Small intestine (tissue), 7 donors: Measurements from ENCODE around the gene MAS1L. TPM values are rescaled to one million over a fixed set of nuclear protein-coding genes. Genes with fewer than 3 reads are reported as not detected.

Experiments used
- DNase-seq, 2 donors: peaks; one replicate each; pipeline versions ENCODE4 v3.0.0 to v3.0.0-alpha.2; 2013
- FAIRE-seq: peaks from 2 replicates; lab custom pipeline; 2012; peaks lifted over from hg19 to GRCh38; lab: Jason Lieb, UNC
- H3K27ac ChIP-seq, 3 donors: one replicate each; pipeline ENCODE4 v1.5.1; 2013; ENCODE audit warnings: low read length in 2 of 3, mild to moderate bottlenecking in 2 of 3, control low read depth in 1 of 3, inconsistent platforms in 1 of 3, low read depth in 1 of 3, moderate library complexity in 1 of 3
- H3K27me3 ChIP-seq, 3 donors: one replicate each; pipeline ENCODE4 v1.6.1; 2013; ENCODE audit warnings: low read length in 3 of 3, inconsistent platforms in 1 of 3; ENCODE audit not compliant: control insufficient read depth in 3 of 3, insufficient read depth in 3 of 3
- H3K36me3 ChIP-seq, 3 donors: one replicate each; pipeline ENCODE4 v1.6.1; 2013; ENCODE audit warnings: low read length in 3 of 3, inconsistent platforms in 1 of 3, low read depth in 1 of 3, mild to moderate bottlenecking in 1 of 3, moderate library complexity in 1 of 3; ENCODE audit not compliant: control insufficient read depth in 3 of 3, insufficient read depth in 2 of 3
- H3K4me1 ChIP-seq, 3 donors: one replicate each; pipeline ENCODE4 v1.6.1; 2013; ENCODE audit warnings: low read length in 2 of 3, inconsistent platforms in 1 of 3, low read depth in 1 of 3, mild to moderate bottlenecking in 1 of 3, moderate library complexity in 1 of 3; ENCODE audit not compliant: control insufficient read depth in 3 of 3, insufficient read depth in 2 of 3
- H3K4me3 ChIP-seq, 3 donors: one replicate each; pipeline ENCODE4 v1.5.1; 2013; ENCODE audit warnings: low read length in 3 of 3, control low read depth in 1 of 3, inconsistent platforms in 1 of 3, low read depth in 1 of 3, mild to moderate bottlenecking in 1 of 3, moderate library complexity in 1 of 3
- H3K9me3 ChIP-seq, 2 donors: one replicate each; pipeline ENCODE4 v1.6.1; 2013; ENCODE audit warnings: low read depth in 1 of 2, low read length in 1 of 2; ENCODE audit not compliant: control insufficient read depth in 2 of 2, insufficient read depth in 1 of 2
- WGBS, 3 donors: extraction: QIAGEN DNeasy Blood & Tissue Kit; methylation state at CpG; one replicate each; pipeline ENCODE4 v1.1.7; 2013; 5-methylcytosine and 5-hydroxymethylcytosine counted together
- polyA plus RNA-seq, 4 donors: library from polyadenylated mRNA; stranded (reverse) in 3 of 4; unstranded in 1 of 4; fragments of 200-250 nt in 3 of 4; fragments of 120-200 nt in 1 of 4; gene quantifications; one replicate each; pipeline versions ENCODE4 v1.2.1 to v1.2.3, GENCODE V29; 2013
- donor health status: healthy with polysubstance abuse.
- donor health status: control.
- donor health status: control.
- donor health status: Bipolar disorder and iron deficiency.
- donor health status: healthy.

The MAS1L gene
- polyA plus RNA-seq, 4 donors: not detected

- FAIRE-seq: no peak
- H3K9me3 ChIP-seq: no peaks in the 10 kb centered on the region
- no peaks in the 10 kb centered on the region for H3K4me1 ChIP-seq
- no peaks in the 10 kb centered on the region for H3K27me3 ChIP-seq
- no peaks in the 10 kb centered on the region for H3K36me3 ChIP-seq
- no peak for DNase-seq
- no peak overlapping the region for H3K27ac ChIP-seq
- no peak overlapping the region for H3K4me3 ChIP-seq
- 88 to 92% (median 92%) methylated on average over 1 of the region's 1 CpG for WGBS, 3 donors
These were observed 39.4 kb upstream of the MAS1L start for GRCh38 chr6:29527126-29527525.

DNA sequence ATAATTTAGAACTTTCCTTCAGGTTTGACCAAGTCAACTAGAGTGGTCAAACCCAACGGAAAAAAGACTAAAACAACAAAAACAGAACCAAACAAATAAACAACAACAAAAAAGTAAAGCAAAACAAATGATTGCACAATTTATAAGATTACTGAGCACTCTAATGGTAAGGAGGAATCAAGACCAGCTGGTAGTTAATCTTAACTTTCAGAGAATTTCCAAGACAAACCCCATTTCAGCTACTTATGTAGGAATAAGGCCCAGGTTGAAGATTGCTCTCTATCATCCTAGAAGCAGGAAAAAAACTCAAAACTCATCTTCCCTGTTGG, 37.5 kb upstream of the MAS1L start:
- H3K36me3 ChIP-seq: no peaks in the 10 kb centered on the region
- DNase-seq (no peak), FAIRE-seq (no peak)
- peaks cover 0 to under 1% (median 0%) of the 10 kb centered on the region in 3 donors for H3K27me3 ChIP-seq
- no peaks in the 10 kb centered on the region for H3K9me3 ChIP-seq
- 0% methylated on average over 1 of the region's 1 CpG for WGBS, 3 donors
- no peak overlapping the region for H3K27ac ChIP-seq
- no peaks in the 10 kb centered on the region for H3K4me1 ChIP-seq
- no peak overlapping the region for H3K4me3 ChIP-seq

DNA sequence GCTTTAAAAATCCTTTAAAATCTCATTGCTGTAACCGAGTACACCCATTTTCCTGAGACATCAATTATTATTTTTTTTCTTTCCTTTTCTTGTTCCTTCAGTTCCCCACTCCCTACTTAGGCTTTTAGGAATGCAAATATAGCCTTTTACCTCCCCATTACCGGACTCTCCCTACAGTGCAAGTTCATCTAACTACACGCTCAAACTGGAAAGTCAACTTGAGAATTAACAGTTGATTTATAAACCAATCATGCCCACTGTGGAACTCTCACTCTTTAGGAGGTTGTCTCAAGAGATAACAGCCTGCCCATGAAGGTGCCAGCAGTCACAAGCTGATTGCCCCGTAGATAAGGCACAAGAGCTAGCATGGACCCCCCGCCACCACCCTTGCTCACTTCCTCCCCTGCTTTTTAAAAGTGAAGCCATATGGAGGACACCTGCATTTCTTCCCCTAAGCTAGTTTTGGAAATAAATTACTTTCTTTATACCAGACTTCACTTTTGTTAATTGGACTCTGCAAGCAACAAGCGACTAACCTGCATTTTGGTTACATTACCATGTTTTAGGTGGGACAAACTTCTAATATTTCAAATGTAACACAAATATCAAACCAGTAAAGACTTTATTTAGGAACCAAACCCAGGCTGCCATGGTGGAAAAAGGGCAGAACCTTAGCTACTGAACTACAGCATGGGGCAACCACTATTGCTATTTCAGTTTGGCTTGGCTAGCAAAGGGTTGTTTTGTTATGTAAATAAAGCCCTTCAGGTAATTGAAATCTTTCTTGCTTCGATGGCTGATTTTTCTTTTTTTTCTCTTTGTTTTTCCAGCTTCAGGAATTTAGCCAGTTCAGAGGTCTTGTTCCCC, 36.9 kb upstream of the MAS1L start:
- Histone ChIP-seq H3K9me3 (no peaks in the 10 kb centered on the region), H3K4me3 (no peak overlapping the region), H3K27ac (no peak overlapping the region), H3K27me3 (peaks cover 0 to 3% (median 0%) of the 10 kb centered on the region in 3 donors), H3K36me3 (no peaks in the 10 kb centered on the region), H3K4me1 (no peaks in the 10 kb centered on the region)
- DNase-seq (no peak), FAIRE-seq (no peak)
- 38 to 53% (median 47%) methylated on average over 7 of the region's 7 CpGs for WGBS, 3 donors

DNA sequence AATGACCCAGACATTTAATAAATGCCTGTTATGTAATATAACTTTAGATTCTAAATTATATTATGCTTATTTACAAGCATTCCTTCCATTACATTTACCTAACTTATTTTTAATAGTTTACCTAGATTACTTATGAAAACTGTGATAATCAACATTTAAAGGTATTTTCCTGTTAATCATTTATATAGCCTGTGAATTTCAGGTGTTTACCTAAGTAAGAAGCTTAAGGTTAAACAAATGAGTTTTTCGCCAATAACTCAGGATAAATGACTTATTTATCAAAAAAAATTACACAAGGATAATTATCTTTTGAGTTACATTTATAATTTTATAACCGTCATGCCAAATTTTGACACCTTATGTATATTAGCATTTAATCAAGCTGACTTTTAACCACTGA, 36.3 kb upstream of the MAS1L start:
- FAIRE-seq (no peak), DNase-seq (no peak)
- H3K4me3 ChIP-seq: no peak overlapping the region
- H3K9me3 ChIP-seq: no peaks in the 10 kb centered on the region
- H3K27me3 ChIP-seq: peaks cover 0 to 3% (median 0%) of the 10 kb centered on the region in 3 donors
- WGBS, 3 donors: 27 to 54% (median 40%) methylated on average over 2 of the region's 2 CpGs
- no peaks in the 10 kb centered on the region for H3K4me1 ChIP-seq
- no peak overlapping the region for H3K27ac ChIP-seq
- H3K36me3 ChIP-seq: no peaks in the 10 kb centered on the region

DNA sequence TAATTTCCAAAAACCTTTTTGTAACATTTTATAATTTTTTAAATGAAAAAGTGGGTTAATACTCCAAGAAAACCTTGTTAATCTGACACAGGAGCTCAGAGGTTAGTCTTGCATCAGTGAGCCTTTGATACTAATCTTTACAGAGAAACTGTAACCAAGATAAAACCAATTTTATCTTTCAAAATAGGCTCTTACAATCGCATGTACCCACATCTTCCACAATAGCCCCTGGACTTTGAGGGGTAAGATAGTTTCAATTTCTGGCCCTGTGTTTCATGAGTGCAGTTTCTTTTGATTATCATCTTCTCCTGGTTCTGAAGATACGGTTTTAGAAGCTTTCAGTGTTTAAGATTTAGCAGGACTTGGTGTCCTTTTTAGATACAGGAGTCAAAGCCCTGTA, 34.5 kb upstream of the MAS1L start:
- no peaks in the 10 kb centered on the region for H3K36me3 ChIP-seq
- no peak overlapping the region for H3K4me3 ChIP-seq
- no peak for DNase-seq
- FAIRE-seq: no peak
- no peak overlapping the region for H3K27ac ChIP-seq
- peaks cover 0 to 3% (median 0%) of the 10 kb centered on the region in 3 donors for H3K27me3 ChIP-seq
- 32 to 43% (median 41%) methylated on average over 2 of the region's 2 CpGs for WGBS, 3 donors
- H3K9me3 ChIP-seq: no peaks in the 10 kb centered on the region
- H3K4me1 ChIP-seq: no peaks in the 10 kb centered on the region

DNA sequence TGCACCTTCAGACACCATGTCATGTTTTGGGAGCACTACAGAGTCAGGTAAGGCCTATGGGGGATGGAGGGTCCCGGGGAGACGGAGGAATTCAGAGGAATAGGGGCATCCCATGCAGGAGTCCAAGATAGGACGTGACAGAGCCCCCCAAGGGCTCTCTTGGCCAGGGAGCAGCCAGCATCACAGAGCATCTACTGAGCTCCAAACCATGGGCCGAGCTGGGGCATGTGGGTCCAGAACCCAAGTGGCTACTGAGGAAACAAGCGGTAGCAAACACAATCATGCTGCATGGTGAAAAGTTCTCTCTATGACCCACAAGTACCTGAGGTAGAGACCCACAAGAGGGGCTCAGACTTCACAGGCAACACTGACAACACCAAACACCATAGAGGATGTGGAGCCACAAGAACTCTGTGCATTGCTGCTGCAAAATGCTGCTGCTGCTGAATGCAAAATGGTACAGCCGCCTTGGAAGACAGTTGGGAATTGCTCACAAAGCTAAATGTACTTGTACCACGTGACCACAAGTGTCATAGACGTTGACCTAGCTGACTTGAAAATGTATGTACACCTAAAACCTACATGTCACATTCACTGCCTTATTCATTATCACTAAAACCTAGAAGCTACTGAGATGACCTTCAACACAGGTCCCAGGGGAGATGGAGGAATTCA, 33.4 kb upstream of the MAS1L start:
- no peak overlapping the region for H3K4me3 ChIP-seq
- 35 to 55% (median 45%) methylated on average over 8 of the region's 8 CpGs for WGBS, 3 donors
- H3K9me3 ChIP-seq: no peaks in the 10 kb centered on the region
- FAIRE-seq: no peak
- H3K27ac ChIP-seq: no peak overlapping the region
- no peaks in the 10 kb centered on the region for H3K36me3 ChIP-seq
- no peaks in the 10 kb centered on the region for H3K4me1 ChIP-seq
- no peak for DNase-seq
- H3K27me3 ChIP-seq: peaks cover 0 to 3% (median 0%) of the 10 kb centered on the region in 3 donors

DNA sequence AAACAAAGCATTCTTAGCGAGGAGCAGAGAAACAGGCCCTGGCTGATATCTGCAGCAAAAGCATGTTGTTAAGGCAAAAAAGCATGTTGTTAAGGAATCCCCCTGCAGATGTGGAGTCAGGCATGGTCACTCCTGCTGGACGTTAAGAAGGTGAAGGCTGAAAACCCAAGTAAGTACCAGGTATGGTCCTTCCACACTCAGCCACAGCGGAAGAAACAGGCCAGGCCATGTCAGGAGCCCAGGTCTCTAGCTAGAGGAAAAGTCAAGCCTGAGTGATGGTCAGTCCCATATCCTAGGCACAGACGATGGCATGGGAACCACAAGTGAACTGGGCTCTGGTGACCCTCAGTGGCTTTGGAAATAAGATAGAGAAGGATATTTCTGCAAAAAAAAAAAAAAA, 32.5 kb upstream of the MAS1L start:
- FAIRE-seq (no peak), DNase-seq (no peak)
- no peak overlapping the region for H3K4me3 ChIP-seq
- H3K4me1 ChIP-seq: no peaks in the 10 kb centered on the region
- no peak overlapping the region for H3K27ac ChIP-seq
- no peaks in the 10 kb centered on the region for H3K9me3 ChIP-seq
- H3K27me3 ChIP-seq: peaks cover 0 to 3% (median 0%) of the 10 kb centered on the region in 3 donors
- WGBS, 3 donors: 73 to 87% (median 81%) methylated on average over 4 of the region's 4 CpGs
- no peaks in the 10 kb centered on the region for H3K36me3 ChIP-seq

DNA sequence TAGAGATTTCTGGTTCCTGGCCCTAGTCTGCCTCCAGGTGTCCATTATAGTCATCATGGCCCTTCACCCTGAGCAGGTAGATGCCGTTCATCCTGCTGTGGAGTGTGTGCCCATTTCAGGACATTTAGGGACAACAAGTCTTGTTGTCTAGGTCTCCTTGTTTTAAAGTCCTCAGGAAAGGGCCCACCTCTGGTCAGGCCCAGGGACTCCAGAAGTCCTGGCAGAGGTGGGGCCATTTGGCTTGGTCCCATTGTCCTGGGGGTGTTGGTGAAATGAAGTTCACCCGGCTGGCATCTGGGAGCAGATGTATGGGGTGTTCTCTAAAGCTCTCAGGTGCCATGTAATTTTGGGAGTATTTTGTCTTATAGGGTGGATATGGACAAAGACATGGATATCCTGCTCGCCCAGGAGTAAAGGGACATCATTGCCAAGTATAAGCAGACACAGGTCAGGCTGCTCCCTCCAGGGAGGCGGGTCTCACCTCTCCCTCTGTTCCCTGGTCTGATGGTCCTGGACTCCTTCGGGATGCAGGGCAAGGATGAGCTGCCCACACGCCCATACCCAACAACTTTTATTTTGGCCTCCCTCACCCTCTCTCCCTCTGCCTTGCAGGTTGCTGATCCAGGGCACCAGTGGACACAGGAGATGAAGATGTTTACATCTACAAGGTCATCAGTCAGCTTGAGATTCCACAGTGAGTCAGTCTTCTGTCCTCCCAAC, 31.7 kb upstream of the MAS1L start:
- FAIRE-seq (no peak), DNase-seq (no peak)
- Histone ChIP-seq H3K27me3 (peaks cover 0 to 3% (median 0%) of the 10 kb centered on the region in 3 donors), H3K27ac (no peak overlapping the region), H3K4me1 (no peaks in the 10 kb centered on the region), H3K36me3 (no peaks in the 10 kb centered on the region), H3K9me3 (no peaks in the 10 kb centered on the region), H3K4me3 (no peak overlapping the region)
- 70 to 85% (median 83%) methylated on average over 6 of the region's 6 CpGs for WGBS, 3 donors
